Loucy (cell line): ENCODE results near the gene RIMBP2.

Source experiments
- EZH2phosphoT487 ChIP-seq: fragments of 200-600 bp; IDR thresholded peaks from 2 replicates; pipeline ENCODE4 v1.6.1; 2018; ENCODE audit warnings: antibody characterized with exemption, mild to moderate bottlenecking, moderate library complexity, borderline replicate concordance
- TF ChIP-seq, protein P1 (sequence below): fragments of 200-600 bp; sonication (generic); conservative IDR thresholded peaks from 2 replicates; pipeline ENCODE4 v1.5.1; 2014; ENCODE audit warnings: mild to moderate bottlenecking, antibody characterized with exemption, low read length

DNA sequence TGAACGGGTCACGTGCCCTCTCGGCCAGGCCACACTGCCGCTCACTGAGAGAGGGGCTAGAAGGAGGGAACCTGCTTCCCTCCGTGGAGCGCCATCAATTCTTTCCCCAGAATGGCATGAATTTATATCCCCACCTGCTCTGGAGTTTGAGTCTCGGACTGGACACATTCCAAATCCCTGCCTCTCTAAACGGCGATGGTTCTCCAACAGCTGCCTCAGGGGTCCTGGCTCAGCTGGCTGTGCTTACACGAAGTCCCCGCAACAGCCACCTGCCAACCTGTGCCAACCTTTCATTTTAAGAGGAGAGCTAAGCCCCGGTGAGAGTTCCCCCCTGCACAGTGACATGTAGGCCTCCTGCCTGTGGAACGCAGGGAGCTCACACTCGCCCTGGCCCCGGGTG lies 73.2 kb downstream of the RIMBP2 start:
- TF ChIP-seq, protein P1, sequence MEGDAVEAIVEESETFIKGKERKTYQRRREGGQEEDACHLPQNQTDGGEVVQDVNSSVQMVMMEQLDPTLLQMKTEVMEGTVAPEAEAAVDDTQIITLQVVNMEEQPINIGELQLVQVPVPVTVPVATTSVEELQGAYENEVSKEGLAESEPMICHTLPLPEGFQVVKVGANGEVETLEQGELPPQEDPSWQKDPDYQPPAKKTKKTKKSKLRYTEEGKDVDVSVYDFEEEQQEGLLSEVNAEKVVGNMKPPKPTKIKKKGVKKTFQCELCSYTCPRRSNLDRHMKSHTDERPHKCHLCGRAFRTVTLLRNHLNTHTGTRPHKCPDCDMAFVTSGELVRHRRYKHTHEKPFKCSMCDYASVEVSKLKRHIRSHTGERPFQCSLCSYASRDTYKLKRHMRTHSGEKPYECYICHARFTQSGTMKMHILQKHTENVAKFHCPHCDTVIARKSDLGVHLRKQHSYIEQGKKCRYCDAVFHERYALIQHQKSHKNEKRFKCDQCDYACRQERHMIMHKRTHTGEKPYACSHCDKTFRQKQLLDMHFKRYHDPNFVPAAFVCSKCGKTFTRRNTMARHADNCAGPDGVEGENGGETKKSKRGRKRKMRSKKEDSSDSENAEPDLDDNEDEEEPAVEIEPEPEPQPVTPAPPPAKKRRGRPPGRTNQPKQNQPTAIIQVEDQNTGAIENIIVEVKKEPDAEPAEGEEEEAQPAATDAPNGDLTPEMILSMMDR, result no peak
- TF ChIP-seq EZH2phosphoT487, result no peak
